CD4-positive, alpha-beta T cell treated with Interleukin-6 for 4 hours (primary cell): ENCODE data around the gene BCL2L11.

Source experiments
- DNase-seq: peaks from one replicate; pipeline ENCODE4 v3.0.0-alpha.2; 2020; ENCODE audit warnings: mixed read lengths

BCL2L11 gene

GRCh38 chr2:111118481-111118980 lies 2.2 kb upstream of the BCL2L11 start:
- DNase-seq = no peak

GRCh38 chr2:111118981-111119821 lies 1.5 kb upstream of the BCL2L11 start:
- DNase-seq = peak; percentile 43

GRCh38 chr2:111119822-111120252 lies 877 bp upstream of the BCL2L11 start:
- DNase-seq = no peak

GRCh38 chr2:111121028-111121827 lies 514 bp downstream of the BCL2L11 start:
- DNase-seq = peak; percentile 60

- DNase-seq = peak; percentile 83
Observed at GRCh38 chr2:111121828-111122630, 1.3 kb downstream of the BCL2L11 start.

- DNase-seq = peak; percentile 40
Observed at GRCh38 chr2:111122631-111123421, 2.1 kb downstream of the BCL2L11 start.

- DNase-seq = no peak
Observed at GRCh38 chr2:111123751-111124150, 3.0 kb downstream of the BCL2L11 start.

- DNase-seq = no peak
Observed at GRCh38 chr2:111126581-111126980, 5.9 kb downstream of the BCL2L11 start.

GRCh38 chr2:111127351-111127750 lies 6.6 kb downstream of the BCL2L11 start:
- DNase-seq = no peak

- DNase-seq = no peak
Observed at GRCh38 chr2:111128096-111128495, 7.4 kb downstream of the BCL2L11 start.

GRCh38 chr2:111133603-111134002 lies 12.9 kb downstream of the BCL2L11 start:
- no peak for DNase-seq

GRCh38 chr2:111134055-111134454 lies 13.3 kb downstream of the BCL2L11 start:
- no peak for DNase-seq

- DNase-seq = no peak
Observed at GRCh38 chr2:111135237-111135909, 14.7 kb downstream of the BCL2L11 start.

GRCh38 chr2:111135910-111136297 lies 15.2 kb downstream of the BCL2L11 start:
- DNase-seq = peak; percentile 22

- no peak for DNase-seq
Observed at GRCh38 chr2:111138839-111139238, 18.1 kb downstream of the BCL2L11 start.

- DNase-seq = no peak
Observed at GRCh38 chr2:111139637-111140317, 19.1 kb downstream of the BCL2L11 start.

- DNase-seq = no peak
Observed at GRCh38 chr2:111140815-111141214, 20.1 kb downstream of the BCL2L11 start.

- no peak for DNase-seq
Observed at GRCh38 chr2:111142101-111142500, 21.4 kb downstream of the BCL2L11 start.

GRCh38 chr2:111143107-111143842 lies 22.6 kb downstream of the BCL2L11 start:
- DNase-seq = no peak

- no peak for DNase-seq
Observed at GRCh38 chr2:111143843-111144198, 23.1 kb downstream of the BCL2L11 start.
